OCI-LY7 (cell line): ENCODE results near the gene AAR2. TPM values are rescaled to one million over a fixed set of nuclear protein-coding genes. Genes with fewer than 3 reads are reported as not detected.

ENCODE experiments used
- BruUV-seq: library from RNA; stranded (reverse); fragments of 400-500 nt; replicated peaks from 2 replicates; lab custom pipeline; 2021; lab: Mats Ljungman, UMichigan
- CTCF ChIA-PET: fragments of 300-600 bp; sonication (Branson Sonifier 250); formaldehyde crosslinking; loops from one replicate; lab custom pipeline; 2022; ENCODE audit warnings: antibody characterized with exemption; ENCODE audit not compliant: unreplicated experiment; lab: Charles Lee
- POLR2A ChIA-PET: fragments of 300-600 bp; sonication (Branson Sonifier 250); formaldehyde crosslinking; loops from one replicate; lab custom pipeline; 2022; ENCODE audit warnings: antibody characterized with exemption; lab: Charles Lee
- DNase-seq: peaks from one replicate; pipeline ENCODE4 v3.0.0-alpha.2; 2015; ENCODE audit warnings: low spot score
- H2AFZ ChIP-seq: fragments of 200-600 bp; sonication (generic), shearing (Covaris generic); 2 replicates; pipeline ENCODE4 v1.6.1; 2014; ENCODE audit warnings: mild to moderate bottlenecking, antibody characterized with exemption, low read length, moderate library complexity
- H3K27ac ChIP-seq: fragments of 200-600 bp; sonication (generic); 2 replicates; pipeline ENCODE4 v1.5.1; 2014; ENCODE audit warnings: mixed run types, low read depth, mild to moderate bottlenecking, moderate library complexity, low read length, inconsistent platforms; ENCODE audit not compliant: poor library complexity, severe bottlenecking
- H3K36me3 ChIP-seq: fragments of 200-600 bp; sonication (generic); 2 replicates; pipeline ENCODE4 v1.6.1; 2014; ENCODE audit warnings: mild to moderate bottlenecking, antibody characterized with exemption, low read length, moderate library complexity, mixed read lengths; ENCODE audit not compliant: insufficient read depth
- H3K4me1 ChIP-seq: fragments of 200-600 bp; sonication (generic); 2 replicates; pipeline ENCODE4 v1.5.1; 2014; ENCODE audit warnings: mild to moderate bottlenecking, low read length; ENCODE audit not compliant: insufficient read depth, poor library complexity, severe bottlenecking
- H3K4me2 ChIP-seq: fragments of 200-600 bp; sonication (generic); 2 replicates; pipeline ENCODE4 v1.6.1; 2014; ENCODE audit warnings: mild to moderate bottlenecking, low read length
- H3K4me3 ChIP-seq: fragments of 200-600 bp; sonication (generic); 2 replicates; pipeline ENCODE4 v1.5.1; 2014; ENCODE audit warnings: mild to moderate bottlenecking, low read depth, low read length; ENCODE audit not compliant: poor library complexity, severe bottlenecking
- H3K79me2 ChIP-seq: fragments of 200-600 bp; sonication (generic); 2 replicates; pipeline ENCODE4 v1.6.1; 2016; ENCODE audit warnings: low read depth, mild to moderate bottlenecking, low read length, moderate library complexity, mixed read lengths; ENCODE audit not compliant: insufficient read depth
- H3K9me2 ChIP-seq: fragments of 200-600 bp; sonication (generic); 2 replicates; pipeline ENCODE4 v1.6.1; 2016; ENCODE audit warnings: mild to moderate bottlenecking, low read length, mixed read lengths; ENCODE audit not compliant: insufficient read depth
- H3K9me3 ChIP-seq: fragments of 200-600 bp; sonication (generic); 2 replicates; pipeline ENCODE4 v1.6.1; 2014; ENCODE audit warnings: mild to moderate bottlenecking, mixed run types, low read length, mixed read lengths
- H4K20me1 ChIP-seq: fragments of 200-600 bp; sonication (generic); 2 replicates; pipeline ENCODE4 v1.6.1; 2014; ENCODE audit warnings: mild to moderate bottlenecking, antibody characterized with exemption, low read length, moderate library complexity, mixed read lengths; ENCODE audit not compliant: insufficient read depth
- CTCF ChIP-seq: fragments of 200-600 bp; sonication (generic); conservative IDR thresholded peaks from 2 replicates; pipeline ENCODE4 v1.5.1; 2014; ENCODE audit warnings: mild to moderate bottlenecking, antibody characterized with exemption, low read length, moderate library complexity, mixed read lengths
- EZH2phosphoT487 ChIP-seq: fragments of 200-600 bp; sonication (generic); IDR thresholded peaks from 2 replicates; pipeline ENCODE4 v1.6.1; 2018; ENCODE audit warnings: low read depth, borderline replicate concordance, mild to moderate bottlenecking, mixed run types, antibody characterized with exemption, low read length, moderate library complexity, mixed read lengths
- intact Hi-C: fragments of 100-400 bp; cut with micrococcal nuclease; formaldehyde crosslinking; loops from one replicate; pipeline ENCODE4 v1.10.0; 2022; ENCODE audit not compliant: unreplicated experiment
- total RNA-seq, 2 experiments: library from RNA; depleted of rRNA in 1 of 2; stranded (reverse); fragments of >200 nt in 1 of 2; shearing (Covaris generic) in 1 of 2; gene quantifications; 2 replicates each; pipeline ENCODE4 v1.2.3, GENCODE V29; 2014 to 2022

AAR2 gene
- total RNA-seq, 2 experiments from 2014 or later, result 20.3 to 26.4 TPM

GRCh38 chr20:36218380-36219064 lies 17.8 kb upstream of the AAR2 start:
- no peak for TF ChIP-seq CTCF
- no peak for TF ChIP-seq EZH2phosphoT487
- intact Hi-C loops, result no loop called here
- Histone ChIP-seq H3K4me2 (no peak overlapping the region), H3K36me3 (no peaks in the 10 kb centered on the region), H3K4me3 (no peak overlapping the region), H4K20me1 (no peaks in the 10 kb centered on the region), H2AFZ (no peak overlapping the region), H3K9me3 (no peaks in the 10 kb centered on the region), H3K27ac (no peak overlapping the region), H3K4me1 (no peaks in the 10 kb centered on the region), H3K9me2 (no peaks in the 10 kb centered on the region), H3K79me2 (no peaks in the 10 kb centered on the region)
- DNase-seq, result no peak
- ChIA-PET POLR2A (no interaction called here), CTCF (no interaction called here)
- no TSS peak for BruUV-seq

DNA sequence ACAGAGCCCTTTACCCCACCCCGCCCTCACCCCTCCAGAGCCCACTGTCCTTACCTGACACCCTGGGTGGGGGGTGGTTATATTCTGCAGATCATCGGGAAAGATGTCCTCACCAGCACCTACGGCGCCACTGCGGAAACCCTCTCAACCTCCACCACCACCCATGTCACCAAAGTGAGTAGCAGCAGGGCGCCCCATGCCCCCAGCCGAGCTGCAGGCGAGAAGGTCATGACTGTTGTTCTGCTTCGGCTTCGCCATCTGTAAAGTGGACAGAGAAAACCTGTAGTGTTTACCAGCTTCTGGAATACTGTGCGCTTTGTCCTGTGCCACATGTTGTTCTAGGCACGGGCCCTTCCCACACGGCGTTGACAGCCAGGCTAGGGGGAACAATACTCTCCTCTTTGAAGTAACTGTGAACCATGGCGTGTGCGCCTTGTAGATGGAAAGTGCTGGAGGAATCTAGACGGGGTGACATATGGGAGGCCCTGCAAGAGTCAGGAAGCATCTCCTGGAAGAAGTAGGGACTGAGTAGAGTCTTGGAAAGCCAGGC lies 16.5 kb upstream of the AAR2 start:
- Histone ChIP-seq H3K36me3 (no peaks in the 10 kb centered on the region), H2AFZ (no peak overlapping the region), H3K79me2 (no peaks in the 10 kb centered on the region), H3K4me3 (no peak overlapping the region), H3K4me1 (no peaks in the 10 kb centered on the region), H3K9me2 (no peaks in the 10 kb centered on the region), H3K27ac (no peak overlapping the region), H3K4me2 (no peak overlapping the region), H3K9me3 (no peaks in the 10 kb centered on the region), H4K20me1 (no peaks in the 10 kb centered on the region)
- DNase-seq, result no peak
- no TSS peak for BruUV-seq
- no peak for TF ChIP-seq EZH2phosphoT487
- CTCF ChIA-PET, result no interaction called here
- POLR2A ChIA-PET, result no interaction called here
- intact Hi-C loops, result no loop called here

DNA sequence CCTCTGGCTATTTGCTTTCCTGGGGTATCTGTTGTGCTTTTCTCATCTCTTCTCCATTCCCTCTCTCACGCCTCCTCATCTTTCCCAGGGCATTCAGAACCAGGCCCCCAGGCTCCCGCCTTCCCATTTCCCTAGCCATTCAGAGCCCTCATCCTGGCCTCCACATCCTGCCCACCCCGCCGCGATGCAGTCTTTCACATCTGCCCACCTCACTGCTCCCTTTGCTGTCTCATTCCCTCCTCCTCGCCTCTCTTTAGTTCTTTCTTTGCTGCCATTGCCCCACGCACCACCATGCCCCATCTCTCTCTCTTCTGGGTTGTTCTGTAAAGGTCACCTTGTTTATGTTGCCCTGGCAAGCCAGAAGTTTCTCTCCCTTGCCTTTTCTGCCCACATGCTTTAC lies 10.6 kb upstream of the AAR2 start:
- TF ChIP-seq EZH2phosphoT487 (no peak), CTCF (no peak)
- ChIA-PET CTCF (no interaction called here), POLR2A (no interaction called here)
- Histone ChIP-seq H3K36me3 (no peaks in the 10 kb centered on the region), H3K9me2 (no peaks in the 10 kb centered on the region), H3K79me2 (no peaks in the 10 kb centered on the region), H3K4me3 (no peak overlapping the region), H3K9me3 (no peaks in the 10 kb centered on the region), H4K20me1 (no peaks in the 10 kb centered on the region), H3K4me2 (no peak overlapping the region), H2AFZ (no peak overlapping the region), H3K4me1 (no peaks in the 10 kb centered on the region), H3K27ac (no peak overlapping the region)
- intact Hi-C loops, result no loop called here
- BruUV-seq, result no TSS peak
- DNase-seq, result no peak
